Stimulated activated CD4-positive, alpha-beta T cell treated with anti-CD3 and anti-CD28 coated beads, Interleukin-1b, Interleukin-23, amount 100 ng/mL, for 24 hours (primary cell): Measurements from ENCODE around the gene TFCP2L1.

Experiments
- DNase-seq, 4 experiments: peaks; one replicate each; pipeline ENCODE4 v3.0.0-alpha.2; 2020; ENCODE audit warnings: low read depth in 4 of 4, low spot score in 1 of 4

Gene TFCP2L1

GRCh38 chr2:121297217-121297830, 12.3 kb upstream of the TFCP2L1 start:
- DNase-seq, result no peak

GRCh38 chr2:121295911-121296650, 11.1 kb upstream of the TFCP2L1 start:
- no peak for DNase-seq

- DNase-seq, result no peak
Observed at GRCh38 chr2:121294881-121295840, 10.2 kb upstream of the TFCP2L1 start.

GRCh38 chr2:121293450-121294325, 8.7 kb upstream of the TFCP2L1 start:
- DNase-seq, result no peak

- no peak for DNase-seq
Observed at GRCh38 chr2:121291251-121291580, 6.2 kb upstream of the TFCP2L1 start.

- no peak for DNase-seq
Observed at GRCh38 chr2:121289271-121289670, 4.3 kb upstream of the TFCP2L1 start.

- DNase-seq, result no peak
Observed at GRCh38 chr2:121288454-121289231, 3.6 kb upstream of the TFCP2L1 start.

- no peak for DNase-seq
Observed at GRCh38 chr2:121287956-121288355, 3.0 kb upstream of the TFCP2L1 start.

- no peak for DNase-seq
Observed at GRCh38 chr2:121287146-121287798, 2.3 kb upstream of the TFCP2L1 start.

- DNase-seq, result no peak
Observed at GRCh38 chr2:121286506-121286905, 1.5 kb upstream of the TFCP2L1 start.

- DNase-seq, result no peak
Observed at GRCh38 chr2:121285926-121286325, 924 bp upstream of the TFCP2L1 start.

GRCh38 chr2:121283670-121284462, 1.1 kb downstream of the TFCP2L1 start:
- DNase-seq, result no peak

GRCh38 chr2:121282800-121283385, 2.1 kb downstream of the TFCP2L1 start:
- no peak for DNase-seq

GRCh38 chr2:121281694-121282093, 3.3 kb downstream of the TFCP2L1 start:
- no peak for DNase-seq

- DNase-seq, result no peak
Observed at GRCh38 chr2:121281107-121281506, 3.9 kb downstream of the TFCP2L1 start.

GRCh38 chr2:121279476-121280220, 5.4 kb downstream of the TFCP2L1 start:
- no peak for DNase-seq

- no peak for DNase-seq
Observed at GRCh38 chr2:121276341-121276740, 8.7 kb downstream of the TFCP2L1 start.

GRCh38 chr2:121273116-121273515, 11.9 kb downstream of the TFCP2L1 start:
- DNase-seq, result no peak
